CD1c-positive myeloid dendritic cell (primary cell): ENCODE measurements around the gene DCAF7.

Source experiments
- DNase-seq: peaks from one replicate; pipeline ENCODE4 v3.0.0-alpha.2; 2016; ENCODE audit errors: extremely low spot score

DCAF7 gene

GRCh38 chr17:63549946-63550816, at the start of gene DCAF7:
Gene DCAF7 (plus strand): TSS chr17:63550477. CDS start chr17:63550678, 201 bp downstream.
- DNase-seq = peak; percentile 100

- peak; percentile 60 for DNase-seq
Measured at GRCh38 chr17:63500543-63501390, 49.5 kb upstream of the DCAF7 start.

DNA sequence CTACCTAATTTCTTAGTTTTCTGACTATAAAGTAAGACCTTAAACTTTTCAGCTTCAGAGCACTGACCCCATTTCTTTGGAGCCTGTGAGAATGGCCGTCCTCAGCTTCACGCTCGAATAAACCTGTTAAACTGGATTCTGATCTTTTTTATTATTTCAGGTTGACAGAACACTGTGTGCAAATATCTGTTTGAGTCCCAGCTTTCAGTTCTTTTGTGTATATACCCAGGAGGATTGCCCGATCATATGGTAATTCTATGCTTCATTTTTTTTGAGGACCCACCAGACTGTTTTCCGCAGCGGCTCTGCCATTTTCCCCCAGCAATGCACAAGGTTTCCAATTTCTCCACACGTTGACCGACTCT, 47.0 kb upstream of the DCAF7 start:
- no peak for DNase-seq

DNA sequence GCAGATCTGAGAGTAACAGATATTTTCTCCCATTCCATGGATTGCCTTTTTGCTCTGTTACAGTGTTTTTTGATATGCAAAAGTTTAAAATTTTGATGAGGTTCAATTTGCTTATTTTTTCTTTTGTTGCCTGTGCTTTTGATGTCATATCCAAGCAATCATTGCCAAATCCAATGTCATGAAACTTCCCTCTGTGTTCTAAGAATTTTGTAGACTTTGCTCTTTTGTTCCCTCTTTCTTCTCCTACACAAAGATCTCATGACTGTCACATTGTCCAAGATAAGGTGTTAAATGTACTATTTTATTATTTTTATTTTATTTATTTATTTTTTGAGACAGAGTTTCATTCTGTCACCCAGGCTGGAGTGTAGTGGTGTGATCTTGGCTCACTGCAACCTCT, 46.0 kb upstream of the DCAF7 start:
- peak; percentile 75 for DNase-seq

- DNase-seq = peak; percentile 76
Measured at GRCh38 chr17:63505341-63505740, 44.9 kb upstream of the DCAF7 start.

- DNase-seq = no peak
Measured at GRCh38 chr17:63506627-63507026, 43.6 kb upstream of the DCAF7 start.

GRCh38 chr17:63511331-63511730, 38.9 kb upstream of the DCAF7 start:
- DNase-seq = no peak

GRCh38 chr17:63512388-63512787, 37.9 kb upstream of the DCAF7 start:
- no peak for DNase-seq

DNA sequence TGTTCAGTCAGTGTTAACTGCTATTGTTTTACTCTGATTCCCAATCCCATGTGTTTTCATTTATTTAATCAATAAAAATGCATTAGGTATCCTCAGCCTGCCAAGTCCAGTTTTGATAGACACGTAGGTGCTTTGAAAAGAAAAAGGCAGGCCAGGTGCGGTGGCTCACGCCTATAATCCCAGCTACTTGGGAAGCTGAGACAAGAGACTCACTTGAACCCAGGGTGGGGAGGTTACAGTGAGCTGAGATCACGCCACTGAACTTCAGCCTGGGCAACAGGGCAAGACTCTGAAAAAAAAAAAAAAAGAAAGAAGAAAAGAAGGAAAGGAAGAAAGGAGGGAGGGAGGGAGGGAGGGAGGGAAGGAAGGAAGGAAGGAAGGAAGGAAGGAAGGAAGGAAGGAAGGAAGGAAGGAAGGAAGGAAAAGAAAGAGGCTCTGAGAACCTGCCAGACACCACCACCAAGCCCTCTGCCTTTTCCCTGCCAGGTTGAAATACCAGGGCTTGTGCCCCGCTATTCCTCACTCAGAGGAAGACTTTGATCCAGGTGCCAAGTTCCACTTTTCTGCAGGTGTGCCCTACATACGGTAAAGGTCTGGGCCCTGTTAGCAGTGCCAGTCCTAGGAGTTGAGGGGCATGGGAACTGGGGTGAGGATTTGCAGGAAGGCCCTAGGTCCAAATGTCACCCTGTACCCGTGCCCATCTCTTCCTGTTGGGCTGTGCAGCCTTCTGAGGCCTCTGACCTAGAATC, 37.2 kb upstream of the DCAF7 start:
- DNase-seq = no peak

- no peak for DNase-seq
Measured at GRCh38 chr17:63514477-63514876, 35.8 kb upstream of the DCAF7 start.

GRCh38 chr17:63514974-63515373, 35.3 kb upstream of the DCAF7 start:
- DNase-seq = no peak

DNA sequence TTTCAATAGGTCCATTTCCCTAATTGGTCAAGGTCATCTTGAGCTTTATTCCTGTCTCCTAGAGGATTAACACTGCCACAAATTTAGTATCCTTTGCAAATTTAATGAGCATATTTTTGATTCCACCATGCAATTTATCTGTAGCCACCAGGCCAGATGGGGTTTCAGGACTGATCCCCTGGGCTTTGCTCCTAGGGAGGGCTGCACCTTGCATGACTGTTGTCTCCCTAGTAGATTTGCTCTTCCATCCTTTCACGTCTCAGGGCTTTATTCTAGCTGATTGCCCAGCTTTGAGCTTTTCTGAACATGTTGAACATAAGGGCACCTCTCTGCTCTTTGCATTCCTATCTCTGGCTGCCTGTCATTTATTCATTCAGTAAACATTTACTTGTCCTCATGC, 34.9 kb upstream of the DCAF7 start:
- DNase-seq = no peak

DNA sequence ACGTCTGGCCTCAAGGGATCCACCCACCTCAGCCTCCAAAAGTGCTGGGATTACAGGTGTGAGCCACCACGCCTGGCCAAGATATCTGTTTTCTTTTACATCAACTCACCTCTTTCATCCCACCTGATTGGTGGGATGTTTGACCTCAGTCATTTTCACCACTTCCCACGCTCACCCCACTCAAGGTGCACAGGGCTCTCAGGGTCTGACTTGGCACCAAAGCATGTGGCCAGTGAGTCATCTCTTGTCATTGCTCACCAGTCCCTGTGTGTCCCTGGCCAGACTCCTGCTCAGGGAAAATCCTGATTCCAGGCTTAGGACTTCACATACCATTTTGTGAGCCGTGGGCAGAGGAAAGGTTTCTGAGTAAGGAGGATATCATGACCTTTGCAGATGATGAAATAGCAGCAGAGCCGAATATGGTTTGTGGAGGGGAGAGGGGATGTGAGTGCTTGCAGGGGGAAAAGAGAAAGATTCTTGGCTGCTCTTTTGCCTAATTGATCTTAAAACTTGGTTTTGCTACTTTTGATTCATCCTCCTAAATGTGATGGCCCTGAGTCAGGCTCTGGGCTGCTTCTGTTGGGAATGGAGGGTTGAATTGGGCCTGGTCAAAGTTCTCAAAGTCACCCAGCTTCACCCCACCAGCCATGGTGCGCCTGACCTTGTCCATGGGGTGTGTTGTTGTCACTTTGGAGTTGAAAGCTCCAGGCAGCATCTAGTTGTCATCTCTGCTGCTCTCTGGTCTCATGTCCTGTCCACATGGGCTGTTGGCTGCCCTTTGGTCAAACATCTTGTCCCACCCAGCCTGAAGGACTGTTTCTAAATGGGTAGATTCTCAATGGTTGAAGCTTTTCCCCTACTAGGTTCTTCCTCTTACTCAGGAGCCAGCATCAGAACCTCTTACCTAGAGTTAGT, 33.1 kb upstream of the DCAF7 start:
- peak; percentile 24 for DNase-seq

GRCh38 chr17:63517825-63518534, 32.3 kb upstream of the DCAF7 start:
- no peak for DNase-seq

- DNase-seq = no peak
Measured at GRCh38 chr17:63519116-63519881, 31.0 kb upstream of the DCAF7 start.

GRCh38 chr17:63519972-63520882, 30.1 kb upstream of the DCAF7 start:
- DNase-seq = no peak

GRCh38 chr17:63523253-63523855, 26.9 kb upstream of the DCAF7 start, which contains the start of gene KCNH6:
Gene KCNH6 (plus strand): TSS chr17:63523358. CDS start chr17:63523414, 56 bp downstream.
- DNase-seq = no peak

DNA sequence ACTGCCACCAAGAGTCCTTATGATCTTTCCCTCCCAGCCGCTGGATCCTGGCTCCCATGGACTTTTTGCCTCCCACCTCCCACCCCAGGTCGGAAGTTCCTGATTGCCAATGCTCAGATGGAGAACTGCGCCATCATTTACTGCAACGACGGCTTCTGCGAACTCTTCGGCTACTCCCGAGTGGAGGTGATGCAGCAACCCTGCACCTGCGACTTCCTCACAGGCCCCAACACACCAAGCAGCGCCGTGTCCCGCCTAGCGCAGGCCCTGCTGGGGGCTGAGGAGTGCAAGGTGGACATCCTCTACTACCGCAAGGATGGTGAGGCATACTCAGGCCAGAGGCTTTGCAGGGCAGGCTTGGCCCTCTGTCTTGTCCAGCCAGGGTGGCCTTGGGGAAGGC, 26.2 kb upstream of the DCAF7 start:
- no peak for DNase-seq
